ENCODE results near the gene FAM174C. TPM values are rescaled to one million over a fixed set of nuclear protein-coding genes. Genes with fewer than 3 reads are reported as not detected.

FAM174C gene
- total RNA-seq, 3 donors from 2014 or later: 34.2 to 40.1 (median 39.8) TPM

DNA sequence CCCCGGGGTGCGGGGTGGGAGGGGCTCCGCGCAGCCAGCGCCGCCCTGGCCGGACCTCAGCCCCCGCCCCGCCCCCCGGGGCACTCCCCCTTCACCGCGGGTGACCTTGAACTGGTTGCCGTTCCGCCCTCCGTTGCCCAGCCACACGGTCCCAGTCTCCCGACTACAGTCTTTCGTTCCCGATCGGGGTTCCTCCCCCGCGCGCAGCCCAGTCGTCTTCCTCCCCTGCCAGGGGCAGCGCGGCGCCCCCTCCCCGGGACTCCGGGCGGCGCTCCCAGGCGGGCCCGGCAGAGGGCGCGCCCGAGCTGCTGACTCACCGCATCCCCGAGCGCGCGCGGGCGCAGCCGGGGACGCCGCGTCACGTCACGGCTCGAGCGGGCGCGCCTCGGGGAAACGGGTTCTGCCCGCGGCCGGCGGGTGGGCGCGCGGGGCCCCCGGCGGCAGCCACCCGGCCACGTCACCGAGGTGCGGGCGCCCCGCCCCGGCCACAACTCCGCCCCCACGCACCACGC lies 26.5 kb upstream of the FAM174C start:
- H3K4me1 ChIP-seq (ENCODE audit: low read depth): peaks cover 61% of the 10 kb centered on the region
- no peaks in the 10 kb centered on the region for H3K9me3 ChIP-seq
- TF ChIP-seq, protein P1, sequence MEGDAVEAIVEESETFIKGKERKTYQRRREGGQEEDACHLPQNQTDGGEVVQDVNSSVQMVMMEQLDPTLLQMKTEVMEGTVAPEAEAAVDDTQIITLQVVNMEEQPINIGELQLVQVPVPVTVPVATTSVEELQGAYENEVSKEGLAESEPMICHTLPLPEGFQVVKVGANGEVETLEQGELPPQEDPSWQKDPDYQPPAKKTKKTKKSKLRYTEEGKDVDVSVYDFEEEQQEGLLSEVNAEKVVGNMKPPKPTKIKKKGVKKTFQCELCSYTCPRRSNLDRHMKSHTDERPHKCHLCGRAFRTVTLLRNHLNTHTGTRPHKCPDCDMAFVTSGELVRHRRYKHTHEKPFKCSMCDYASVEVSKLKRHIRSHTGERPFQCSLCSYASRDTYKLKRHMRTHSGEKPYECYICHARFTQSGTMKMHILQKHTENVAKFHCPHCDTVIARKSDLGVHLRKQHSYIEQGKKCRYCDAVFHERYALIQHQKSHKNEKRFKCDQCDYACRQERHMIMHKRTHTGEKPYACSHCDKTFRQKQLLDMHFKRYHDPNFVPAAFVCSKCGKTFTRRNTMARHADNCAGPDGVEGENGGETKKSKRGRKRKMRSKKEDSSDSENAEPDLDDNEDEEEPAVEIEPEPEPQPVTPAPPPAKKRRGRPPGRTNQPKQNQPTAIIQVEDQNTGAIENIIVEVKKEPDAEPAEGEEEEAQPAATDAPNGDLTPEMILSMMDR (IDR thresholded peaks at IDR 0.05): peak; percentile 73
- peak overlapping the region; percentile 51 for H3K4me3 ChIP-seq
- DNase-seq (peak; percentile 87 to 93 (median 90)), ATAC-seq (peak; percentile 18)
- intact Hi-C loops (cut with DNase I, micrococcal nuclease): no loop called here
- no peaks in the 10 kb centered on the region for H3K36me3 ChIP-seq (ENCODE audit: low read depth)

DNA sequence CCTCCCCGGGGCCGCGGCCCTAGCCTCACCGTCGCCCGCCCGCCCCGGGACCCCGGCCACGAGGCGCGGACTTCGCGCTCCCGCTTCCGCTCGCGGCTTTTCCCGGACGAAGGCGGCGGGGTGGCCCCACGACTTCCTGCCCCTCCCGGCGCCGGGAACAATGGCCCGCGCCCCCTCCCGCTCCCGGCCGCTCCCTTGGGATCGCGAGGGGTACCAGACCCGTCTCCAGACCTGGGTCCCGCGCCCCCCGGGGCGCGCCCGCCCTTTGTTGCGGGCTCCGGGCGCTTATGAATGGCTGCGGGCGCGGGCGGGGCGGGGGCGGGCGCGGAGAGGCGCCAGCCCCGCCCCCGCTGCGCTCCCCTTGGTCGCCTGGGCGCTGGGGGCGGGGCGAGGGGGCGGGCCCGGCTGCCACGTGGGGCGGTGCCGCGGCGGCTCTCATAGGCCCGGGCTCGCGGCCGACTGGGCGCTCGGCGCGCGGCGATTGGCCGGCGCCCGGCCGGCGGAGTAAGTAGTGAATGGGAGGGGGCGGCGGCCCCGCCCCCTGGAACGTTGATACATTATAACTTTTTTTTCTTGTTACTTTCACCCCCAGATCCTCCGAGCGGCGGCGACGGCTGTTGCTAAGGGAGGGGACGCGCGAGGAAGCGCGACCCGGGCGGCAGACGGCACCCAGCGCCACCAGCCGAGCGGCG lies 25.9 kb upstream of the FAM174C start:
- H3K9me3 ChIP-seq: no peaks in the 10 kb centered on the region
- TF ChIP-seq, protein P1 (IDR thresholded peaks at IDR 0.05): no peak
- ATAC-seq (peak; percentile 52), DNase-seq (peak; percentile 96 to 97 (median 96))
- peaks cover 4% of the 10 kb centered on the region for H3K36me3 ChIP-seq (ENCODE audit: low read depth)
- H3K4me1 ChIP-seq (ENCODE audit: low read depth): peaks cover 61% of the 10 kb centered on the region
- peak overlapping the region; percentile 56 for H3K4me3 ChIP-seq
- intact Hi-C loops (cut with DNase I, micrococcal nuclease): no loop called here

DNA sequence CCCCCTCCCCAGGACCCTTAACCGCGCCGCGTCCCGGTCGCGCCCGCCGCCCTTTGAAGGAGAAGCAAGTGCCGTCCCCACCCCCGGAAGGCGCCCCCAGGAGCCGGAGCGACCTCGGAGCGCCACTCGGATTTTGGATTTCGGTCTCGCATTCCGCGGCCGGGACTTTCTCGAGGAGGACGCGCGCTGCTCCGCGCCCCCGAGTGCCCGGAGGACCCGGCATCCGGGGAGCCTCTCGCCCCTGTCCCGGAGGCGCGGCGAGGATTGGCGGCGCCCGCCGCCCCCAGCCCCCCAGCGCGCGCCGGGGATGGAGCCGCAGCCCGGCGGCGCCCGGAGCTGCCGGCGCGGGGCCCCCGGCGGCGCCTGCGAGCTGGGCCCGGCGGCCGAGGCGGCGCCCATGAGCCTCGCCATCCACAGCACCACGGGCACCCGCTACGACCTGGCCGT lies 25.3 kb upstream of the FAM174C start:
- Histone ChIP-seq H3K36me3 (ENCODE audit: low read depth) (peaks cover 4% of the 10 kb centered on the region), H3K4me3 (peak overlapping the region; percentile 56), H3K9me3 (no peaks in the 10 kb centered on the region), H3K4me1 (ENCODE audit: low read depth) (peaks cover 60% of the 10 kb centered on the region)
- TF ChIP-seq, protein P1 (IDR thresholded peaks at IDR 0.05): no peak
- DNase-seq (no peak), ATAC-seq (no peak)
- intact Hi-C loops (cut with DNase I, micrococcal nuclease): no loop called here

DNA sequence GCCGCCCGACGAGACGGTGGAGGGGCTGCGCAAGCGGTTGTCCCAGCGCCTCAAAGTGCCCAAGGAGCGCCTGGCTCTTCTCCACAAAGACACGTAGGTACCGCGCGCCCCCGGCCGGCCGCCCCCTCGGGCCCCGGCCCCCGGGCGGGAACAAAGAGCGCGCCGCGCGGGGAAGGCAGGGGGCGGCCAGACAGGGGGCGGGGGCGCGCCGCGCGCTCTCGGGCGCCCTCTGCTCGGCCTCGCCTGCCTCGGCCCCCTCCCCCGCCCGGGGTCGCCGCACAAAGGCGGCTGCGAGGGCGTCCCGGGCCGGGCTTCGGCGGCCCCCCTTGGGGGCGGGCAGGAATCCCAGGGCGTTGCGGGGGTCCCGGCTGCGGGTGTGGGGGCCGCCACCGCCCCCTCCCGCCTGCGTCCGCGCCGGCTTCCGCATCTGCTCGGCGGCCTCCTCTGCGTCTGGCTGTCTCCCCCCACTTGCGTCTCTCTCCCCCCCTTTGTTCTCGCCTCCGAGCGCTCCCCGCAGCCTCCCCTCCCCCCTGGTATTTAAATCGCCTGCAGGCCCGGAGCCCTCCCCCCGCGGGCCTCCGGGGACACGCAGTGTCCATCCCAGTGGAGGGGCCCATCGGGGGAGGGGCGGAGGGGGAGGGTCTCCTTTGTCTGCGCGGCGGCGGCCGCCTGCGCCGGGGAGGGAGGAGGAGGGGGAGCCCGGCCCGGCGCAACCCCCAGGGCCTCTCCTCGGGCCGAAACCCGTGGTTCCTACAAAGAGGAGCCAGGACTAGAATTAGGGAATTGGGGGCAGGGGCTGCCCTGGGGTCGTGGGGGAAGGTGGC lies 24.7 kb upstream of the FAM174C start:
- TF ChIP-seq, protein P1 (IDR thresholded peaks at IDR 0.05): no peak
- peaks cover 7% of the 10 kb centered on the region for H3K36me3 ChIP-seq (ENCODE audit: low read depth)
- DNase-seq (peak; percentile 70 to 87 (median 75)), ATAC-seq (no peak)
- H3K9me3 ChIP-seq: no peaks in the 10 kb centered on the region
- peak overlapping the region; percentile 56 for H3K4me3 ChIP-seq
- H3K4me1 ChIP-seq (ENCODE audit: low read depth): peaks cover 60% of the 10 kb centered on the region
- intact Hi-C loops (cut with DNase I, micrococcal nuclease): no loop called here

DNA sequence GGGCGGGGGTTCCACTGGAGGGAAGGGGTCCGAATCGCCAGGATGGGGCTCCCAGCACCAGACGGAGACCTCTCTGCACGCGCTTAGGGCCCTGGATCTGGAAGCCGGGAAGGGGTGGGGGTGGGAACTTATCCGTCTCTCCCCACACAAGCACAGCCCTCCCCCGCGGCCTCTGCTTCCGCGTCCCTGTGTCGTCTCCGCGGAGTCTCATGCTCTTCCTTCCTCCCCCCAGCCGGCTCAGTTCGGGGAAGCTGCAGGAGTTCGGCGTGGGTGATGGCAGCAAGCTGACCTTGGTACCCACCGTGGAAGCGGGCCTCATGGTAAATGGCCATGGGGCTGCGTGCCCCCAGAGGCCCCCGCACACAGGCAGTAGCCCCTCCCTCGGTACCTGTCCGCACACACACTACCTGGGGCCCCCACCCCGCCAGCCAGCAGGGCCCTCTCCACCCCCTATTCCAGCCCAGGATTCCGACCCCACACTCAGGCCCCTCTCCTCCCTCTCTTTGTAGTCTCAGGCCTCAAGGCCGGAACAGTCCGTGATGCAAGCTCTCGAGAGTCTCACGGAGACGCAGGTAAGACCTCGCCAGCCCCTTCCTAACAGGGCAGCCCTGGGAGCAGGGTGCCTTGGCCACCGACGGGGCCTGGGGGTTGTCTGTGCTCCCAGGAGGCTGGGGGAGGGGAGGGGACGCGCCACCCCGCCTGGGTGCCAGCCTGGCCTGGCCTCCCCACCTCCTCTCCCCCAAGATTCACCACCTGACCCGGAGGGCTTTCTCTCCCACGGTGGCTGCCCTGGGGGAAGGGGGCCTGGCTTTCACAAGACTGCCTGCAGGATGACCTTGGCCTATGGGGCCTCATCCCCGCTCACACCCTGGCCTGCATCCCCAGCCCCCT lies 23.8 kb upstream of the FAM174C start:
- H3K9me3 ChIP-seq: no peaks in the 10 kb centered on the region
- TF ChIP-seq, protein P1 (IDR thresholded peaks at IDR 0.05): no peak
- H3K4me1 ChIP-seq (ENCODE audit: low read depth): peaks cover 56% of the 10 kb centered on the region
- peak; percentile 2 for ATAC-seq
- peaks cover 9% of the 10 kb centered on the region for H3K36me3 ChIP-seq (ENCODE audit: low read depth)
- peak; percentile 83 to 92 (median 85) for DNase-seq
- intact Hi-C loops (cut with DNase I, micrococcal nuclease): no loop called here
- H3K4me3 ChIP-seq: peak overlapping the region; percentile 56

Data from mucosa of descending colon (tissue), 3 donors.